ENCODE results near the gene ABCA8. TPM values are rescaled to one million over a fixed set of nuclear protein-coding genes. Genes with fewer than 3 reads are reported as not detected.

ABCA8 gene
- total and polyA plus RNA-seq, 2 experiments from 2014 or later = not detected

DNA sequence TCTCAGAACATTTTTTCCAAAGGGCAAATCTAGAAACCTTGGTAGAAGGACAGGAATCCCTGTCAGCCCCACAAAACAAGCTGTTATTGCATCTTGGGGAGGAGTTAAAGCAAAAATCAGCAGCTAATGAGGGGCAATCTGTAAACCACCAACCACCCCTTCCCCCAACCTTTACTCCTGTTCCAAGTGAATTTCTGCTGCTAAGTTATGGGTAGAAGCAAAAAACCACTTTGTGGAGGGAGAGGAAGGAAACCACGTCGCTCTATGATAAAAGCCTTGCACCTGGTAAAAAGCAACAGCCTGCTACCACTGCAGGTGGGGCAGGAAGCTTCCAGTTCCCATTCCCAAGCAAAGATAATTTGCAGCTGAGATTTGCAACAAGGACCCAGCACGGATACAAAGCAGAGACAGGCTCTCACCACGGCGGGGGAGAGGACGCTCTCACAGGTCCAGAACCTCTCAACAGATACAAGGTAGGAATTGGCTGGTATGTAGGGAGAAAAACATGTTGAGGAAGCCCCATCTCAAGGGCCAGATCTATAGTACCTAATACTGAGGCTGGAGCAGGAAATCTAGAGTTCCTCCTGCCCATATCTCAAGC is 10.7 kb downstream of the ABCA8 start:
- Histone ChIP-seq H3K4me1 (ENCODE audit: insufficient read depth) (no peaks in the 10 kb centered on the region), H3K4me3 (no peak overlapping the region), H3K9me2 (ENCODE audit: insufficient read depth) (no peaks in the 10 kb centered on the region), H3K27me3 (ENCODE audit: insufficient read depth) (no peaks in the 10 kb centered on the region), H3F3A (replicated peaks; ENCODE audit: low read depth) (no peaks in the 10 kb centered on the region), H3K4me2 (no peak overlapping the region), H2AFZ (0 out of 2 replicates have a peak overlapping the region, but pooled peaks have one; percentile 14), H4K20me1 (replicated peaks; ENCODE audit: insufficient read depth) (no peaks in the 10 kb centered on the region), H3K36me3 (ENCODE audit: insufficient read depth) (no peaks in the 10 kb centered on the region), H3K79me2 (replicated peaks; ENCODE audit: insufficient read depth) (no peaks in the 10 kb centered on the region), H3K27ac (ENCODE audit: low read depth) (no peak overlapping the region)
- DNase-seq (ENCODE audit: low spot score) (no peak), ATAC-seq (no peak)
- H3K9me3 Mint-ChIP-seq = 0 out of 3 replicates have a peak, but pooled peaks cover 3% of the 10 kb centered on the region
- H3K36me3 Mint-ChIP-seq (ENCODE audit: low read depth) = no peaks in the 10 kb centered on the region
- no peaks in the 10 kb centered on the region for H3K27me3 Mint-ChIP-seq (ENCODE audit: insufficient read depth, low read depth, poor library complexity)
- H3K27ac Mint-ChIP-seq = no peak overlapping the region
- TF ChIP-seq CREB1 (CRISPR knock-in tag; IDR thresholded peaks at IDR 0.05; ENCODE audit: low read depth) (no peak), STAT1 (IDR thresholded peaks at IDR 0.05; ENCODE audit: unreplicated experiment) (no peak), NANOG (IDR thresholded peaks at IDR 0.05; ENCODE audit: borderline replicate concordance) (no peak), EZH2 (IDR thresholded peaks at IDR 0.05; ENCODE audit: low read depth, unreplicated experiment) (no peak), POLR2AphosphoS5 (IDR thresholded peaks at IDR 0.05; ENCODE audit: low read depth) (no peak), ZNF331 (CRISPR knock-in tag; IDR thresholded peaks at IDR 0.05; ENCODE audit: low read depth) (no peak), EZH2phosphoT487 (IDR thresholded peaks at IDR 0.05; ENCODE audit: unreplicated experiment) (no peak), JUNB (IDR thresholded peaks at IDR 0.05; ENCODE audit: unreplicated experiment) (no peak), ZNF114 (CRISPR knock-in tag; IDR thresholded peaks at IDR 0.05) (no peak)
- TF ChIP-seq, protein P1, sequence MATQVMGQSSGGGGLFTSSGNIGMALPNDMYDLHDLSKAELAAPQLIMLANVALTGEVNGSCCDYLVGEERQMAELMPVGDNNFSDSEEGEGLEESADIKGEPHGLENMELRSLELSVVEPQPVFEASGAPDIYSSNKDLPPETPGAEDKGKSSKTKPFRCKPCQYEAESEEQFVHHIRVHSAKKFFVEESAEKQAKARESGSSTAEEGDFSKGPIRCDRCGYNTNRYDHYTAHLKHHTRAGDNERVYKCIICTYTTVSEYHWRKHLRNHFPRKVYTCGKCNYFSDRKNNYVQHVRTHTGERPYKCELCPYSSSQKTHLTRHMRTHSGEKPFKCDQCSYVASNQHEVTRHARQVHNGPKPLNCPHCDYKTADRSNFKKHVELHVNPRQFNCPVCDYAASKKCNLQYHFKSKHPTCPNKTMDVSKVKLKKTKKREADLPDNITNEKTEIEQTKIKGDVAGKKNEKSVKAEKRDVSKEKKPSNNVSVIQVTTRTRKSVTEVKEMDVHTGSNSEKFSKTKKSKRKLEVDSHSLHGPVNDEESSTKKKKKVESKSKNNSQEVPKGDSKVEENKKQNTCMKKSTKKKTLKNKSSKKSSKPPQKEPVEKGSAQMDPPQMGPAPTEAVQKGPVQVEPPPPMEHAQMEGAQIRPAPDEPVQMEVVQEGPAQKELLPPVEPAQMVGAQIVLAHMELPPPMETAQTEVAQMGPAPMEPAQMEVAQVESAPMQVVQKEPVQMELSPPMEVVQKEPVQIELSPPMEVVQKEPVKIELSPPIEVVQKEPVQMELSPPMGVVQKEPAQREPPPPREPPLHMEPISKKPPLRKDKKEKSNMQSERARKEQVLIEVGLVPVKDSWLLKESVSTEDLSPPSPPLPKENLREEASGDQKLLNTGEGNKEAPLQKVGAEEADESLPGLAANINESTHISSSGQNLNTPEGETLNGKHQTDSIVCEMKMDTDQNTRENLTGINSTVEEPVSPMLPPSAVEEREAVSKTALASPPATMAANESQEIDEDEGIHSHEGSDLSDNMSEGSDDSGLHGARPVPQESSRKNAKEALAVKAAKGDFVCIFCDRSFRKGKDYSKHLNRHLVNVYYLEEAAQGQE (IDR thresholded peaks at IDR 0.05; ENCODE audit: unreplicated experiment) = no peak
- TF ChIP-seq, protein P2, sequence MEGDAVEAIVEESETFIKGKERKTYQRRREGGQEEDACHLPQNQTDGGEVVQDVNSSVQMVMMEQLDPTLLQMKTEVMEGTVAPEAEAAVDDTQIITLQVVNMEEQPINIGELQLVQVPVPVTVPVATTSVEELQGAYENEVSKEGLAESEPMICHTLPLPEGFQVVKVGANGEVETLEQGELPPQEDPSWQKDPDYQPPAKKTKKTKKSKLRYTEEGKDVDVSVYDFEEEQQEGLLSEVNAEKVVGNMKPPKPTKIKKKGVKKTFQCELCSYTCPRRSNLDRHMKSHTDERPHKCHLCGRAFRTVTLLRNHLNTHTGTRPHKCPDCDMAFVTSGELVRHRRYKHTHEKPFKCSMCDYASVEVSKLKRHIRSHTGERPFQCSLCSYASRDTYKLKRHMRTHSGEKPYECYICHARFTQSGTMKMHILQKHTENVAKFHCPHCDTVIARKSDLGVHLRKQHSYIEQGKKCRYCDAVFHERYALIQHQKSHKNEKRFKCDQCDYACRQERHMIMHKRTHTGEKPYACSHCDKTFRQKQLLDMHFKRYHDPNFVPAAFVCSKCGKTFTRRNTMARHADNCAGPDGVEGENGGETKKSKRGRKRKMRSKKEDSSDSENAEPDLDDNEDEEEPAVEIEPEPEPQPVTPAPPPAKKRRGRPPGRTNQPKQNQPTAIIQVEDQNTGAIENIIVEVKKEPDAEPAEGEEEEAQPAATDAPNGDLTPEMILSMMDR (conservative IDR thresholded peaks at IDR 0.05; ENCODE audit: low read depth in 2 of 2) = no peak
- TF ChIP-seq, protein P3, sequence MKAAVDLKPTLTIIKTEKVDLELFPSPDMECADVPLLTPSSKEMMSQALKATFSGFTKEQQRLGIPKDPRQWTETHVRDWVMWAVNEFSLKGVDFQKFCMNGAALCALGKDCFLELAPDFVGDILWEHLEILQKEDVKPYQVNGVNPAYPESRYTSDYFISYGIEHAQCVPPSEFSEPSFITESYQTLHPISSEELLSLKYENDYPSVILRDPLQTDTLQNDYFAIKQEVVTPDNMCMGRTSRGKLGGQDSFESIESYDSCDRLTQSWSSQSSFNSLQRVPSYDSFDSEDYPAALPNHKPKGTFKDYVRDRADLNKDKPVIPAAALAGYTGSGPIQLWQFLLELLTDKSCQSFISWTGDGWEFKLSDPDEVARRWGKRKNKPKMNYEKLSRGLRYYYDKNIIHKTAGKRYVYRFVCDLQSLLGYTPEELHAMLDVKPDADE (IDR thresholded peaks at IDR 0.05) = no peak
- TF ChIP-seq, protein P4, sequence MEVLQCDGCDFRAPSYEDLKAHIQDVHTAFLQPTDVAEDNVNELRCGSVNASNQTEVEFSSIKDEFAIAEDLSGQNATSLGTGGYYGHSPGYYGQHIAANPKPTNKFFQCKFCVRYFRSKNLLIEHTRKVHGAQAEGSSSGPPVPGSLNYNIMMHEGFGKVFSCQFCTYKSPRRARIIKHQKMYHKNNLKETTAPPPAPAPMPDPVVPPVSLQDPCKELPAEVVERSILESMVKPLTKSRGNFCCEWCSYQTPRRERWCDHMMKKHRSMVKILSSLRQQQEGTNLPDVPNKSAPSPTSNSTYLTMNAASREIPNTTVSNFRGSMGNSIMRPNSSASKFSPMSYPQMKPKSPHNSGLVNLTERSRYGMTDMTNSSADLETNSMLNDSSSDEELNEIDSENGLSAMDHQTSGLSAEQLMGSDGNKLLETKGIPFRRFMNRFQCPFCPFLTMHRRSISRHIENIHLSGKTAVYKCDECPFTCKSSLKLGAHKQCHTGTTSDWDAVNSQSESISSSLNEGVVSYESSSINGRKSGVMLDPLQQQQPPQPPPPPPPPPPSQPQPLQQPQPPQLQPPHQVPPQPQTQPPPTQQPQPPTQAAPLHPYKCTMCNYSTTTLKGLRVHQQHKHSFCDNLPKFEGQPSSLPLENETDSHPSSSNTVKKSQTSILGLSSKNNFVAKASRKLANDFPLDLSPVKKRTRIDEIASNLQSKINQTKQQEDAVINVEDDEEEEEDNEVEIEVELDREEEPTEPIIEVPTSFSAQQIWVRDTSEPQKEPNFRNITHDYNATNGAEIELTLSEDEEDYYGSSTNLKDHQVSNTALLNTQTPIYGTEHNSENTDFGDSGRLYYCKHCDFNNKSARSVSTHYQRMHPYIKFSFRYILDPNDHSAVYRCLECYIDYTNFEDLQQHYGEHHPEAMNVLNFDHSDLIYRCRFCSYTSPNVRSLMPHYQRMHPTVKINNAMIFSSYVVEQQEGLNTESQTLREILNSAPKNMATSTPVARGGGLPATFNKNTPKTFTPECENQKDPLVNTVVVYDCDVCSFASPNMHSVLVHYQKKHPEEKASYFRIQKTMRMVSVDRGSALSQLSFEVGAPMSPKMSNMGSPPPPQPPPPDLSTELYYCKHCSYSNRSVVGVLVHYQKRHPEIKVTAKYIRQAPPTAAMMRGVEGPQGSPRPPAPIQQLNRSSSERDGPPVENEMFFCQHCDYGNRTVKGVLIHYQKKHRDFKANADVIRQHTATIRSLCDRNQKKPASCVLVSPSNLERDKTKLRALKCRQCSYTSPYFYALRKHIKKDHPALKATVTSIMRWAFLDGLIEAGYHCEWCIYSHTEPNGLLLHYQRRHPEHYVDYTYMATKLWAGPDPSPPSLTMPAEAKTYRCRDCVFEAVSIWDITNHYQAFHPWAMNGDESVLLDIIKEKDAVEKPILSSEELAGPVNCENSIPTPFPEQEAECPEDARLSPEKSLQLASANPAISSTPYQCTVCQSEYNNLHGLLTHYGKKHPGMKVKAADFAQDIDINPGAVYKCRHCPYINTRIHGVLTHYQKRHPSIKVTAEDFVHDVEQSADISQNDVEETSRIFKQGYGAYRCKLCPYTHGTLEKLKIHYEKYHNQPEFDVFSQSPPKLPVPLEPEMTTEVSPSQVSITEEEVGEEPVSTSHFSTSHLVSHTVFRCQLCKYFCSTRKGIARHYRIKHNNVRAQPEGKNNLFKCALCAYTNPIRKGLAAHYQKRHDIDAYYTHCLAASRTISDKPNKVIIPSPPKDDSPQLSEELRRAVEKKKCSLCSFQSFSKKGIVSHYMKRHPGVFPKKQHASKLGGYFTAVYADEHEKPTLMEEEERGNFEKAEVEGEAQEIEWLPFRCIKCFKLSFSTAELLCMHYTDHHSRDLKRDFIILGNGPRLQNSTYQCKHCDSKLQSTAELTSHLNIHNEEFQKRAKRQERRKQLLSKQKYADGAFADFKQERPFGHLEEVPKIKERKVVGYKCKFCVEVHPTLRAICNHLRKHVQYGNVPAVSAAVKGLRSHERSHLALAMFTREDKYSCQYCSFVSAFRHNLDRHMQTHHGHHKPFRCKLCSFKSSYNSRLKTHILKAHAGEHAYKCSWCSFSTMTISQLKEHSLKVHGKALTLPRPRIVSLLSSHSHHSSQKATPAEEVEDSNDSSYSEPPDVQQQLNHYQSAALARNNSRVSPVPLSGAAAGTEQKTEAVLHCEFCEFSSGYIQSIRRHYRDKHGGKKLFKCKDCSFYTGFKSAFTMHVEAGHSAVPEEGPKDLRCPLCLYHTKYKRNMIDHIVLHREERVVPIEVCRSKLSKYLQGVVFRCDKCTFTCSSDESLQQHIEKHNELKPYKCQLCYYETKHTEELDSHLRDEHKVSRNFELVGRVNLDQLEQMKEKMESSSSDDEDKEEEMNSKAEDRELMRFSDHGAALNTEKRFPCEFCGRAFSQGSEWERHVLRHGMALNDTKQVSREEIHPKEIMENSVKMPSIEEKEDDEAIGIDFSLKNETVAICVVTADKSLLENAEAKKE (CRISPR knock-in tag; IDR thresholded peaks at IDR 0.05) = no peak
- H3K4me3 Mint-ChIP-seq = no peak overlapping the region
- no peaks in the 10 kb centered on the region for H3K4me1 Mint-ChIP-seq

All from GM23338 (cell line).